Neuron (in vitro differentiated cells): ENCODE results near the gene WDR26.
"Not testable (repeated sequence)": the region's sequence is repeated elsewhere in the genome, so short reads cannot be mapped to it uniquely, and the experiment has no call there.

Experiments
- H2AFZ ChIP-seq: one replicate; pipeline ENCODE4 v1.6.1; 2013; ENCODE audit warnings: low read depth, mild to moderate bottlenecking, inconsistent platforms, low read length, moderate library complexity
- H3K27me3 ChIP-seq: one replicate; pipeline ENCODE4 v1.6.1; 2013; ENCODE audit warnings: low read length; ENCODE audit not compliant: insufficient read depth
- H3K36me3 ChIP-seq: one replicate; pipeline ENCODE4 v1.6.1; 2013; ENCODE audit warnings: low read length; ENCODE audit not compliant: insufficient read depth
- H3K4me1 ChIP-seq: one replicate; pipeline ENCODE4 v1.6.1; 2013; ENCODE audit warnings: low read length; ENCODE audit not compliant: insufficient read depth
- H3K4me3 ChIP-seq: 2 replicates; pipeline ENCODE4 v1.5.1; 2013; ENCODE audit warnings: mild to moderate bottlenecking, low read length, moderate library complexity
- H3K9me3 ChIP-seq: one replicate; pipeline ENCODE4 v1.6.1; 2013; ENCODE audit warnings: low read length

The WDR26 gene

GRCh38 chr1:224377676-224378006 lies 57.0 kb downstream of the WDR26 start:
- H3K27me3 ChIP-seq: no peaks in the 10 kb centered on the region
- H3K4me3 ChIP-seq: no peak overlapping the region
- no peaks in the 10 kb centered on the region for H3K9me3 ChIP-seq
- H2AFZ ChIP-seq: no peak overlapping the region
- peaks cover 57% of the 10 kb centered on the region for H3K36me3 ChIP-seq
- no peaks in the 10 kb centered on the region for H3K4me1 ChIP-seq

- Histone ChIP-seq H2AFZ (no peak overlapping the region), H3K9me3 (no peaks in the 10 kb centered on the region), H3K4me1 (no peaks in the 10 kb centered on the region), H3K36me3 (peaks cover 81% of the 10 kb centered on the region), H3K27me3 (no peaks in the 10 kb centered on the region), H3K4me3 (no peak overlapping the region)
Observed at GRCh38 chr1:224375059-224375458, 59.5 kb downstream of the WDR26 start.

- Histone ChIP-seq H2AFZ (no peak overlapping the region), H3K9me3 (no peaks in the 10 kb centered on the region), H3K36me3 (peaks cover 86% of the 10 kb centered on the region), H3K4me3 (no peak overlapping the region), H3K4me1 (no peaks in the 10 kb centered on the region), H3K27me3 (no peaks in the 10 kb centered on the region)
Observed at GRCh38 chr1:224373008-224373590, 61.5 kb downstream of the WDR26 start.

GRCh38 chr1:224368409-224368808 lies 66.2 kb downstream of the WDR26 start:
- Histone ChIP-seq H2AFZ (no peak overlapping the region), H3K36me3 (peaks cover 77% of the 10 kb centered on the region), H3K27me3 (no peaks in the 10 kb centered on the region), H3K4me1 (no peaks in the 10 kb centered on the region), H3K4me3 (no peak overlapping the region), H3K9me3 (no peaks in the 10 kb centered on the region)

GRCh38 chr1:224359207-224359606 lies 75.4 kb downstream of the WDR26 start:
- Histone ChIP-seq H3K27me3 (no peaks in the 10 kb centered on the region), H3K36me3 (peaks cover 9% of the 10 kb centered on the region), H3K4me3 (peak overlapping the region; percentile 12), H3K9me3 (no peaks in the 10 kb centered on the region), H3K4me1 (peaks cover 13% of the 10 kb centered on the region), H2AFZ (no peak overlapping the region)

- no peaks in the 10 kb centered on the region for H3K9me3 ChIP-seq
- H3K4me3 ChIP-seq: peak overlapping the region; percentile 73
- H2AFZ ChIP-seq: no peak overlapping the region
- H3K27me3 ChIP-seq: no peaks in the 10 kb centered on the region
- H3K4me1 ChIP-seq: peaks cover 13% of the 10 kb centered on the region
- H3K36me3 ChIP-seq: peaks cover 2% of the 10 kb centered on the region
Observed at GRCh38 chr1:224358237-224358636, 76.4 kb downstream of the WDR26 start.

GRCh38 chr1:224357626-224358124 lies 76.9 kb downstream of the WDR26 start:
- Histone ChIP-seq H3K27me3 (no peaks in the 10 kb centered on the region), H3K4me3 (peak overlapping the region; percentile 73), H3K9me3 (no peaks in the 10 kb centered on the region), H3K36me3 (peaks cover 2% of the 10 kb centered on the region), H3K4me1 (peaks cover 13% of the 10 kb centered on the region), H2AFZ (peak overlapping the region; percentile 74)

- no peaks in the 10 kb centered on the region for H3K9me3 ChIP-seq
- H3K36me3 ChIP-seq: peaks cover 2% of the 10 kb centered on the region
- peak within 1 kb of the TSS; percentile 73 for H3K4me3 ChIP-seq
- H3K27me3 ChIP-seq: no peaks in the 10 kb centered on the region
- peak within 1 kb of the TSS; percentile 74 for H2AFZ ChIP-seq
- H3K4me1 ChIP-seq: peaks cover 13% of the 10 kb centered on the region
Observed at GRCh38 chr1:224356685-224357625, 77.6 kb downstream of the WDR26 start, which contains the start of gene CNIH4. Gene CNIH4, plus strand, starts transcription at chr1:224356879. Its CDS starts 46 bp downstream, at chr1:224356925.

- Histone ChIP-seq H3K4me1 (peaks cover 13% of the 10 kb centered on the region), H3K27me3 (no peaks in the 10 kb centered on the region), H2AFZ (no peak overlapping the region), H3K9me3 (no peaks in the 10 kb centered on the region), H3K36me3 (no peaks in the 10 kb centered on the region), H3K4me3 (no peak overlapping the region)
Observed at GRCh38 chr1:224353975-224354925, 80.3 kb downstream of the WDR26 start.

- not testable (repeated sequence) for H3K9me3 ChIP-seq, H3K4me1 ChIP-seq, H3K27me3 ChIP-seq, H3K36me3 ChIP-seq, H2AFZ ChIP-seq, H3K4me3 ChIP-seq
Observed at GRCh38 chr1:224352436-224353085, 82.0 kb downstream of the WDR26 start.

- H3K9me3 ChIP-seq, H3K36me3 ChIP-seq, H3K27me3 ChIP-seq, H3K4me1 ChIP-seq, H3K4me3 ChIP-seq, H2AFZ ChIP-seq: not testable (repeated sequence)
Observed at GRCh38 chr1:224349716-224350115, 84.9 kb downstream of the WDR26 start.

GRCh38 chr1:224348137-224348536 lies 86.5 kb downstream of the WDR26 start:
- Histone ChIP-seq H3K4me1 (no peaks in the 10 kb centered on the region), H3K9me3 (peaks cover 2% of the 10 kb centered on the region), H3K36me3 (no peaks in the 10 kb centered on the region), H3K4me3 (no peak overlapping the region), H2AFZ (no peak overlapping the region), H3K27me3 (no peaks in the 10 kb centered on the region)
